HG02610 (cell line): Measurements from ENCODE around the gene TDRD3.
"Not testable (repeated sequence)": the region's sequence is repeated elsewhere in the genome, so short reads cannot be mapped to it uniquely, and the experiment has no call there.

Source experiments
- ATAC-seq: cut with Tn5 transposase; IDR thresholded peaks from one replicate; pipeline ENCODE4 v1.9.1; 2021; ENCODE audit warnings: mild to moderate bottlenecking, moderate library complexity; ENCODE audit not compliant: unreplicated experiment

TDRD3 gene

GRCh38 chr13:60398379-60398891 is 1.4 kb downstream of the TDRD3 start:
- no peak for ATAC-seq

DNA sequence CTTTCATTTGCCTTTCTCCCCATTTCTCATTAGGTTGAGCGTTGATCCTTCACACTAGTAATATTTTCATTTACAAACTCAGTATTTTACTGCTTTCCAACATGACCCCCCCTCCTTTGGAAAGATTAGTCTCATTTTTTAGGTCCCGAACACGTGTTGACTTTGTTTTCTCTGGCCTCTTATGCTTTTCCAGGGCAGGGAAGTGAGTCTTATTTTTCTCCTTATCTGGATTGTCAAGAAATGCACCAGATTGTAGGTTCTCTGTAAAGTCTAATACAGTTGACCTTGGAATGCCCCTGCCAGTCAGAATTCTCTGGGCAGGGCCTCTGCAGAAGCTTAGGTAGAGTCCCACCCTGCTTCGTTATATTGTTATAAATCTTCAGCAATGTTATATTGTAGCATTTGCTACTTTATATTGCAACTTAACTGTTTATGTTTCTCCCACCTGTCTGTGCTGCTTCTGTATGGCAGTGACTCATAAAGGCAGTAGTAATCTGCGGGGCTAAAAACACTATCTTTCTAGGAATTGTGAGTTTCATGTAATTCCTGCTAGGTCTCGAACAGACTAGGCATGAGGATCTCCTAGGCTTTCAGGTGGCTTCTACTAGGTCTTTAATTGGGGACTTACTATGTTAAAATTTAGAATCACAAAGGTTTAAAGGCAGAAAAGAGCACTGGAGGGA is 2.0 kb downstream of the TDRD3 start:
- no peak for ATAC-seq

GRCh38 chr13:60402022-60402421 is 5.0 kb downstream of the TDRD3 start:
- ATAC-seq, result no peak

- ATAC-seq, result no peak
These were observed 10.1 kb downstream of the TDRD3 start for GRCh38 chr13:60407095-60407494.

- ATAC-seq, result not testable (repeated sequence)
These were observed 10.8 kb downstream of the TDRD3 start for GRCh38 chr13:60407852-60408251.

DNA sequence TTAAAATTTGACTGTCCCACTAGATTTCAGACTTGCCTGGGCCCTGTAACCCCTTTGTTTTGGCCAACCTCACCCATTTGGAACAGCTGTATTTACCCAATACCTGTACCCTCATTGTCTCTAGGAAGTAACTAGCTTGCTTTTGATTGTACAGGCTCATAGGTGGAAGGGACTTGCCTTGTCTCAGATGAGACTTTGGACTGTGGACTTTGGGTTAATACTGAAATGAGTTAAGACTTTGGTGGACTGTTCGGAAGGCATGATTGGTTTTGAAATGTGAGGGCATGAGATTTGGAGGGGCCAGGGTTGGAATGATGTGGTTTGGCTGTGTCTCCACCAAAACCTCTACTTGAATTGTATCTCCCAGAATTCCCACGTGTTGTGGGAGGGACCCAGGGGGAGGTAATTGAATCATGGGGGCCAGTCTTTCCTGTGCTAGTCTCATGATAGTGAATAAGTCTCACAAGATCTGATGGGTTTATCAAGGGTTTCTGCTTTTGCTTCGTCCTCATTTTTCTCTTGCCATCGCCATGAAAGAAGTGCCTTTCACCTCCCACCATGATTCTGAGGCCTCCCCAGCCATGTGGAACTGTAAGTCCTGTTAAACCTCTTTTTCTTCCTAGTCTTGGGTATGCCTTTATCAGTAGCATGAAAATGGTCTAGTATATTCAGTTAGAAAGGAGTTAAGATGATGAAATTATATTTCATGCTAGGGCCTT is 12.7 kb downstream of the TDRD3 start:
- not testable (repeated sequence) for ATAC-seq

- ATAC-seq, result no peak
These were observed 13.3 kb downstream of the TDRD3 start for GRCh38 chr13:60410299-60410698.

GRCh38 chr13:60411464-60411863 is 14.4 kb downstream of the TDRD3 start:
- peak; percentile 38 for ATAC-seq

GRCh38 chr13:60411983-60412382 is 15.0 kb downstream of the TDRD3 start:
- ATAC-seq, result no peak

GRCh38 chr13:60412909-60413616 is 16.0 kb downstream of the TDRD3 start:
- ATAC-seq, result no peak

DNA sequence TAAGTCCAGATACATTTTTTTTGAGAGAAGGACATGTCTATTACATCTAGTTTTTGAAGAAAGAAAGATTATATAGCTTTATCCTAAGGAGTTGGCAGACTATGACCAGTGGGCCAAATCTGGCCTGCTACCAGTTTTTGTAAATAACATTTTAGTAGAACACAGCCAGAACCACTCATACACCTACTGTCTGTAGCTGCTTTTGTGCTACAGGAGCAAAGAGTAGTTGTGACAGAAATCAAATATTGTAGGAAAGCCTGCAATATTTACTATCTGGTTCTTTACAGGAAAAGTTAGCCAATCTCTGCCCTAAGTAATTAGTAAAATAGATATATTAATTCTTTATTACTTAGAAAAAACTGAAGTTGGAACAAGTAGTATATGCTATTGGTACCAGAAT is 17.2 kb downstream of the TDRD3 start:
- no peak for ATAC-seq

GRCh38 chr13:60417734-60418133 is 20.7 kb downstream of the TDRD3 start:
- peak; percentile 81 for ATAC-seq

DNA sequence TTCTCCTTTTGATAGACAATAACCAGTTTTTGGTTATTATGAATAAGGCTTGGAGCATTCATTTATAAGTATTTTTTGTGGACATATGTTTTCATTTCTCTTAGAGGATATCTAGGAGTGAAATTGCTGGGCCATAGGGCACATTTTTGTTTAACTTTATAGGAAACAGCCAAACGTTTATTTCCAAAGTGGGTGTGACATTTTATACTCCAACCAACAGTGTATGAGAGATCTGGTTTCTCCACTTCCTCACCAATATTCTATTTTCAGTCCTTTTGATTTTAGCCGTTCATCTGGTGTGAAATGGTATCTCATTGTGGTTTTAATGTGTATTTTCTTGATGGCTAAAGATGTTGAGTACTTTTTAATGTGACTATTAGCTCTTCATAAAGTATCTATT is 21.9 kb downstream of the TDRD3 start:
- no peak for ATAC-seq

- no peak for ATAC-seq
These were observed 28.3 kb downstream of the TDRD3 start for GRCh38 chr13:60425332-60425731.

- ATAC-seq, result no peak
These were observed 29.1 kb downstream of the TDRD3 start for GRCh38 chr13:60426075-60426474.

GRCh38 chr13:60427285-60427684 is 30.3 kb downstream of the TDRD3 start:
- ATAC-seq, result peak; percentile 46

GRCh38 chr13:60431108-60431700 is 34.2 kb downstream of the TDRD3 start:
- peak; percentile 73 for ATAC-seq

- ATAC-seq, result no peak
These were observed 36.5 kb downstream of the TDRD3 start for GRCh38 chr13:60433505-60433904.

DNA sequence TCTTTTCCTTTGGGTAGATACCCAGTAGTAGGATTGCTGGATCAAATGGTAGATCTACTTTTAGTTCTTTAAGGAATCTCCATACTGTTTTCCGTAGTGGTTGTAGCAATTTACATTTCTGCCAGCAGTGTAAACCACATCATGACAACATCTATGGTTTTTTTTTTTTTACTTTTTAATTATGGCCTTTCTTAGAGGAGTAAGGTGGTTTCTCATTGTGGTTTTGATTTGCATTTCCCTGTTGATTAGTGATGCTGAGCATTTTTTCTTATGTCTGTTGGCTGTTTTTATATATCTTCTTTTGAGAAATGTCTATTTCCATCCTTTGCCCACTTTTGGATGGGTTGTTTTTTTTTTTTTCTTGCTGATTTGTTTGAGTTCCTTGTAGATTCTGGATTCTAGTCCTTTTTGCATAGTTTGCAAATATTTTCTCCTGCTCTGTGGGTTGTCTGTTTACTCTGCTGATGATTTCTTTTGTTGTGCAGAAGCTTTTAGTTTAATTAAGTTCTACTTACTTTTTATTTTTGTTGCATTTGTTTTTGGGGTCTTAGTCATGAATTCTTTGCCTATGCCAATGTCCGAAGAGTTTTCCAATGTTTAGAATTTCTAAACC is 38.8 kb downstream of the TDRD3 start:
- no peak for ATAC-seq

GRCh38 chr13:60439201-60439600 is 42.2 kb downstream of the TDRD3 start:
- ATAC-seq, result no peak

DNA sequence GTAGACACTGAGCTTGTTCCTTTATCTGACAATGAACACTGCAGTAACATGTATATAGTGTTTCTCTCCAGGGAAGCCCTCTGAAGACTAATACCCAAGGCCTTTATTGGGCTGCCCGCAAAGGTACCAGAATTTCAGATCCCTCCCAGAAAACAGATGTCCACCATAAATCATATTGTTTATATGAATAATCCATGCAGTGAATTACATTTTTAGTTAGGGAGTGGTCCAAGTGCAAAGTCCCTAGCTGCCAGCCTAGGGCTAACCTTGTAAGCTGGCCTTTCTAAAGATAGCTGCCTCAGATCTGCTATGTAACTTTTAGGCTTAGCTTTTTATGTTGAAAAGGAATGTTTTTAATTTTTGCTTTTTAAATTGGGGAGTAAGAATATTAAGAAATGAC is 44.7 kb downstream of the TDRD3 start:
- ATAC-seq, result no peak
